A673 (cell line): Measurements from ENCODE around the gene LYPD5. TPM values are rescaled to one million over a fixed set of nuclear protein-coding genes. Genes with fewer than 3 reads are reported as not detected.

ENCODE experiments used
- BruUV-seq: library from RNA; stranded (reverse); fragments of 400-500 nt; replicated peaks from 2 replicates; lab custom pipeline; 2021; lab: Mats Ljungman, UMichigan
- CTCF ChIA-PET: fragments of 300-600 bp; sonication (Branson Sonifier 250); formaldehyde crosslinking; loops from one replicate; lab custom pipeline; 2022; ENCODE audit warnings: antibody characterized with exemption; lab: Charles Lee
- POLR2A ChIA-PET: fragments of 300-600 bp; sonication (Branson Sonifier 250); formaldehyde crosslinking; loops from one replicate; lab custom pipeline; 2022; ENCODE audit warnings: antibody characterized with exemption; ENCODE audit not compliant: low non-redundant PET; lab: Charles Lee
- DNase-seq: peaks from one replicate; pipeline ENCODE4 v3.0.0-alpha.2; 2015; ENCODE audit warnings: low spot score
- H3K27ac ChIP-seq: fragments of 200-600 bp; sonication (generic); 2 replicates; pipeline ENCODE4 v1.5.1; 2016; ENCODE audit warnings: mixed run types, low read depth, mild to moderate bottlenecking, mixed read lengths, antibody characterized with exemption, low read length; ENCODE audit not compliant: poor library complexity, severe bottlenecking
- H3K27me3 ChIP-seq: fragments of 200-600 bp; sonication (generic); replicated peaks from 2 replicates; pipeline ENCODE4 v1.6.1; 2017; ENCODE audit warnings: mixed run types, low read depth, mild to moderate bottlenecking, mixed read lengths, antibody characterized with exemption, low read length; ENCODE audit not compliant: insufficient read depth, poor library complexity
- H3K36me3 ChIP-seq: fragments of 200-600 bp; sonication (generic); 2 replicates; pipeline ENCODE4 v1.6.1; 2016; ENCODE audit warnings: mixed run types, mild to moderate bottlenecking, mixed read lengths, antibody characterized with exemption, low read length; ENCODE audit not compliant: insufficient read depth, poor library complexity, severe bottlenecking
- H3K4me1 ChIP-seq: fragments of 200-600 bp; sonication (generic); 2 replicates; pipeline ENCODE4 v1.6.1; 2017; ENCODE audit warnings: mixed run types, mild to moderate bottlenecking, mixed read lengths, antibody characterized with exemption, low read length; ENCODE audit not compliant: insufficient read depth, poor library complexity, severe bottlenecking
- H3K4me3 ChIP-seq: fragments of 200-600 bp; sonication (generic); 2 replicates; pipeline ENCODE4 v1.5.1; 2016; ENCODE audit warnings: low read depth, mixed run types, mild to moderate bottlenecking, mixed read lengths, low read length; ENCODE audit not compliant: poor library complexity, severe bottlenecking
- H3K9me3 ChIP-seq: fragments of 200-600 bp; sonication (generic); 2 replicates; pipeline ENCODE4 v1.6.1; 2016; ENCODE audit warnings: mixed run types, low read depth, mild to moderate bottlenecking, mixed read lengths, antibody characterized with exemption, low read length; ENCODE audit not compliant: poor library complexity, severe bottlenecking
- EZH2 ChIP-seq: fragments of 200-600 bp; sonication (generic); IDR thresholded peaks from 2 replicates; pipeline ENCODE4 v1.6.1; 2017; ENCODE audit warnings: borderline replicate concordance, low read depth, mild to moderate bottlenecking, mixed read lengths, antibody characterized with exemption, low read length; ENCODE audit not compliant: poor library complexity, severe bottlenecking
- intact Hi-C: fragments of 100-400 bp; cut with micrococcal nuclease; formaldehyde crosslinking; loops from one replicate; pipeline ENCODE4 v1.10.0; 2022; ENCODE audit not compliant: unreplicated experiment
- total RNA-seq: library from RNA; stranded (reverse); gene quantifications from 2 replicates; pipeline ENCODE4 v1.2.3, GENCODE V29; 2021
- TF ChIP-seq, protein P1 (sequence below): fragments of 300-800, 200-600 bp; sonication (generic); conservative IDR thresholded peaks from 2 replicates; pipeline ENCODE4 v1.5.1; 2017; ENCODE audit warnings: low read depth, mild to moderate bottlenecking, antibody characterized with exemption, low read length, moderate library complexity, mixed read lengths

Gene LYPD5
- total RNA-seq, 1 experiment from 2014 or later, result not detected

DNA sequence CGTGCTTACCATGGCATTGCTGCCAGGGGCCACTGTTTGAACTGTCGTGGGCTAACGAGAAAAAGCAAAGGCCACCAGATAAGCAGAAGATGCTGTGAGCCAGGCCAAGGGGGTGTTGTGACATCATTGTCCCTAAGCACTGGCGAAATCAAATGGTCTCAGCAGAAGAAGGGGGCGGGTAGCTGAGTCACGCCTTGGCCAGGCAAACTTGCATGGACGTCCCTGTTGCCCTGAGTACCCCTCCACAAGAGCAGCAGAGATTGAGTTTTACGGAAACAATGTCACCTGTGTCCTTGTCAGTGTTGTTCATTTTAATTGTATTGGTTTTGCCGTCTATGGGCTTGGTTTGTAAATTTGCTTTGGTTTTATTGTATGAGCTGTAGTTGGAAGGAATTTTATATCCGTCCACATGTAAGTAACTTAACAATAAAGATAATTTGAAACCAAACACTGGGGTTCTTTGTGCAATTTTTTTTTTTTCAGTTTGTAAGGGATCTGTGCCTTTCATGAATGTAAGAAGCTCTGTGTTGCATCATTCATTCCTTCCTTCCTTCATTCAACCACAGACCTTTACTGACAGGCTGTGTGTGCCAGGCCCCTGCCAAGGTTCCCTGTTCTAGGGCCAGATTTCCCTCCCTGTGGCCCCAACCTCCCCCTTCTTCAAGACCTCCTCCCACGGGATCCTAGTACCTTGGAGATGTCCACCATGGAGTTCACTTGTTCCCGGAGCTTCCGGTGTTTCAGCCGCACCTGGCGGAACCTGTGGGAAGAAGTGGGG lies 33.8 kb downstream of the LYPD5 start:
- Histone ChIP-seq H3K4me3 (no peak overlapping the region), H3K27ac (no peak overlapping the region), H3K4me1 (peaks cover 4% of the 10 kb centered on the region), H3K9me3 (no peaks in the 10 kb centered on the region), H3K36me3 (no peaks in the 10 kb centered on the region), H3K27me3 (peaks cover 3% of the 10 kb centered on the region)
- ChIA-PET CTCF (no interaction called here), POLR2A (no interaction called here)
- BruUV-seq, result no TSS peak
- TF ChIP-seq EZH2, result no peak
- TF ChIP-seq, protein P1, sequence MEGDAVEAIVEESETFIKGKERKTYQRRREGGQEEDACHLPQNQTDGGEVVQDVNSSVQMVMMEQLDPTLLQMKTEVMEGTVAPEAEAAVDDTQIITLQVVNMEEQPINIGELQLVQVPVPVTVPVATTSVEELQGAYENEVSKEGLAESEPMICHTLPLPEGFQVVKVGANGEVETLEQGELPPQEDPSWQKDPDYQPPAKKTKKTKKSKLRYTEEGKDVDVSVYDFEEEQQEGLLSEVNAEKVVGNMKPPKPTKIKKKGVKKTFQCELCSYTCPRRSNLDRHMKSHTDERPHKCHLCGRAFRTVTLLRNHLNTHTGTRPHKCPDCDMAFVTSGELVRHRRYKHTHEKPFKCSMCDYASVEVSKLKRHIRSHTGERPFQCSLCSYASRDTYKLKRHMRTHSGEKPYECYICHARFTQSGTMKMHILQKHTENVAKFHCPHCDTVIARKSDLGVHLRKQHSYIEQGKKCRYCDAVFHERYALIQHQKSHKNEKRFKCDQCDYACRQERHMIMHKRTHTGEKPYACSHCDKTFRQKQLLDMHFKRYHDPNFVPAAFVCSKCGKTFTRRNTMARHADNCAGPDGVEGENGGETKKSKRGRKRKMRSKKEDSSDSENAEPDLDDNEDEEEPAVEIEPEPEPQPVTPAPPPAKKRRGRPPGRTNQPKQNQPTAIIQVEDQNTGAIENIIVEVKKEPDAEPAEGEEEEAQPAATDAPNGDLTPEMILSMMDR, result no peak
- intact Hi-C loops, result no loop called here
- DNase-seq, result no peak

- TF ChIP-seq EZH2, result no peak
- TF ChIP-seq, protein P1, result no peak
- no peaks in the 10 kb centered on the region for H3K27me3 ChIP-seq
- no peak overlapping the region for H3K4me3 ChIP-seq
- H3K4me1 ChIP-seq, result peaks cover 4% of the 10 kb centered on the region
- CTCF ChIA-PET, result no interaction called here
- intact Hi-C loops, result no loop called here
- no peak overlapping the region for H3K27ac ChIP-seq
- H3K36me3 ChIP-seq, result no peaks in the 10 kb centered on the region
- POLR2A ChIA-PET, result no interaction called here
- no TSS peak for BruUV-seq
- DNase-seq, result no peak
- no peaks in the 10 kb centered on the region for H3K9me3 ChIP-seq
Measured at GRCh38 chr19:43767818-43768217, 34.4 kb downstream of the LYPD5 start.

GRCh38 chr19:43767316-43767715 lies 34.9 kb downstream of the LYPD5 start:
- H3K36me3 ChIP-seq, result no peaks in the 10 kb centered on the region
- H3K4me1 ChIP-seq, result peaks cover 4% of the 10 kb centered on the region
- TF ChIP-seq EZH2, result no peak
- TF ChIP-seq, protein P1, result no peak
- intact Hi-C loops, result no loop called here
- no peak overlapping the region for H3K27ac ChIP-seq
- DNase-seq, result no peak
- ChIA-PET POLR2A (interaction anchor here (0.6 kb wide), 1 partner anchor 27 kb away, joined by 3 read pairs; no protein-coding TSS in a partner anchor), CTCF (no interaction called here)
- H3K9me3 ChIP-seq, result no peaks in the 10 kb centered on the region
- H3K4me3 ChIP-seq, result no peak overlapping the region
- H3K27me3 ChIP-seq, result no peaks in the 10 kb centered on the region
- BruUV-seq, result no TSS peak
